C4-2B (cell line): ENCODE data around the gene CRYGS.

ENCODE experiments used
- H3K27ac ChIP-seq: fragments of 450-650 bp; 2 replicates; pipeline ENCODE4 v1.5.1; 2017
- CTCF ChIP-seq: fragments of 450-650 bp; conservative IDR thresholded peaks from 2 replicates; pipeline ENCODE4 v1.5.1; 2017; ENCODE audit warnings: mild to moderate bottlenecking
- ZFX ChIP-seq: fragments of 450-650 bp; IDR thresholded peaks from 2 replicates; pipeline ENCODE4 v1.6.1; 2017

Gene CRYGS

GRCh38 chr3:186523434-186523833, 20.7 kb downstream of the CRYGS start:
- no peak overlapping the region for H3K27ac ChIP-seq
- no peak for TF ChIP-seq ZFX
- no peak for TF ChIP-seq CTCF

GRCh38 chr3:186523022-186523421, 21.2 kb downstream of the CRYGS start:
- H3K27ac ChIP-seq, result no peak overlapping the region
- TF ChIP-seq CTCF (no peak), ZFX (no peak)

- H3K27ac ChIP-seq, result no peak overlapping the region
These were observed 23.0 kb downstream of the CRYGS start for GRCh38 chr3:186520957-186521842.

GRCh38 chr3:186520431-186520830, 23.7 kb downstream of the CRYGS start:
- no peak for TF ChIP-seq ZFX
- no peak for TF ChIP-seq CTCF
- no peak overlapping the region for H3K27ac ChIP-seq

More at GRCh38 chr3:186520957-186521842, 23.0 kb downstream of the CRYGS start:
- TF ChIP-seq ZFX (no peak), CTCF (no peak)

- no peak overlapping the region for H3K27ac ChIP-seq
- TF ChIP-seq CTCF (no peak), ZFX (no peak)
These were observed 25.0 kb downstream of the CRYGS start for GRCh38 chr3:186519021-186519658.

- TF ChIP-seq CTCF, result no peak
- no peak for TF ChIP-seq ZFX
- no peak overlapping the region for H3K27ac ChIP-seq
These were observed 27.0 kb downstream of the CRYGS start for GRCh38 chr3:186517218-186517617.

GRCh38 chr3:186516646-186517045, 27.5 kb downstream of the CRYGS start:
- no peak overlapping the region for H3K27ac ChIP-seq
- TF ChIP-seq CTCF, result no peak
- TF ChIP-seq ZFX, result no peak
